HepG2 (cell line): Measurements from ENCODE around the gene IGFLR1. TPM values are rescaled to one million over a fixed set of nuclear protein-coding genes. Genes with fewer than 3 reads are reported as not detected.

Experiments
- DMAP1 ChIP-seq: IDR thresholded peaks from 2 replicates; pipeline ENCODE4 v1.6.1; 2016
- DRAP1 ChIP-seq: IDR thresholded peaks from 2 replicates; pipeline ENCODE4 v1.6.1; 2016; ENCODE audit warnings: missing genetic modification reagents, missing compliant biosample characterization
- FOXA3 ChIP-seq: IDR thresholded peaks from 2 replicates; pipeline ENCODE4 v1.6.1; 2016; ENCODE audit warnings: missing genetic modification reagents, missing compliant biosample characterization
- HOXD1 ChIP-seq: sonication (generic); formaldehyde crosslinking; IDR thresholded peaks from 2 replicates; pipeline ENCODE4 v1.5.0; 2020; ENCODE audit warnings: missing genetic modification reagents
- KDM3A ChIP-seq: IDR thresholded peaks from 2 replicates; pipeline ENCODE4 v1.6.1; 2018; ENCODE audit warnings: low read depth, missing compliant biosample characterization
- NPAS2 ChIP-seq: sonication (generic); formaldehyde crosslinking; IDR thresholded peaks from 2 replicates; pipeline ENCODE4 v1.8.0; 2022; ENCODE audit warnings: mild to moderate bottlenecking, missing genetic modification reagents, borderline replicate concordance
- NR1H2 ChIP-seq: sonication (generic); formaldehyde crosslinking; IDR thresholded peaks from 2 replicates; pipeline ENCODE4 v1.8.1; 2022; ENCODE audit warnings: low read depth, missing genetic modification reagents, borderline replicate concordance
- PITX1 ChIP-seq: sonication (generic); formaldehyde crosslinking; IDR thresholded peaks from 2 replicates; pipeline ENCODE4 v1.5.1; 2020; ENCODE audit warnings: mild to moderate bottlenecking, missing genetic modification reagents
- SNAPC5 ChIP-seq: sonication (generic); formaldehyde crosslinking; IDR thresholded peaks from 2 replicates; pipeline ENCODE4 v1.8.1; 2023; ENCODE audit warnings: mild to moderate bottlenecking, missing genetic modification reagents, borderline replicate concordance
- SPEN ChIP-seq: sonication (generic); formaldehyde crosslinking; IDR thresholded peaks from 2 replicates; pipeline ENCODE4 v1.5.1; 2020; ENCODE audit warnings: low read depth, mild to moderate bottlenecking, missing genetic modification reagents
- TBX2 ChIP-seq: sonication (generic); formaldehyde crosslinking; IDR thresholded peaks from 2 replicates; pipeline ENCODE4 v1.5.0; 2020; ENCODE audit warnings: missing genetic modification reagents, mild to moderate bottlenecking, borderline replicate concordance
- ZBTB46 ChIP-seq: sonication (generic); formaldehyde crosslinking; IDR thresholded peaks from 2 replicates; pipeline ENCODE4 v1.4.0; 2020; ENCODE audit warnings: mild to moderate bottlenecking, missing genetic modification reagents, borderline replicate concordance
- ZFY ChIP-seq: sonication (generic); formaldehyde crosslinking; IDR thresholded peaks from 2 replicates; pipeline ENCODE4 v1.4.0; 2020; ENCODE audit warnings: missing genetic modification reagents
- ZNF12 ChIP-seq: sonication (generic); formaldehyde crosslinking; IDR thresholded peaks from 2 replicates; pipeline ENCODE4 v1.5.0; 2020; ENCODE audit warnings: missing genetic modification reagents
- ZNF121 ChIP-seq: sonication (generic); formaldehyde crosslinking; IDR thresholded peaks from 2 replicates; pipeline ENCODE4 v1.5.0; 2020; ENCODE audit warnings: mild to moderate bottlenecking, missing genetic modification reagents
- ZNF207 ChIP-seq: fragments of 450-650 bp; IDR thresholded peaks from 2 replicates; pipeline ENCODE4 v1.6.1; 2016; ENCODE audit warnings: antibody characterized with exemption, borderline replicate concordance
- ZNF264 ChIP-seq: sonication (generic); formaldehyde crosslinking; IDR thresholded peaks from 2 replicates; pipeline ENCODE4 v1.4.0; 2020; ENCODE audit warnings: missing genetic modification reagents
- ZNF335 ChIP-seq: sonication (generic); formaldehyde crosslinking; IDR thresholded peaks from 2 replicates; pipeline ENCODE4 v1.4.0; 2020; ENCODE audit warnings: missing genetic modification reagents
- ZNF343 ChIP-seq: sonication (generic); formaldehyde crosslinking; IDR thresholded peaks from 2 replicates; pipeline ENCODE4 v1.4.0; 2020; ENCODE audit warnings: mild to moderate bottlenecking, missing genetic modification reagents
- ZNF430 ChIP-seq: sonication (generic); formaldehyde crosslinking; IDR thresholded peaks from 2 replicates; pipeline ENCODE4 v1.9.0; 2021; ENCODE audit warnings: mild to moderate bottlenecking, missing genetic modification reagents
- ZNF432 ChIP-seq: sonication (generic); formaldehyde crosslinking; IDR thresholded peaks from 2 replicates; pipeline ENCODE4 v1.5.0; 2020; ENCODE audit warnings: missing genetic modification reagents, mild to moderate bottlenecking, borderline replicate concordance
- ZNF572 ChIP-seq: sonication (generic); formaldehyde crosslinking; IDR thresholded peaks from 2 replicates; pipeline ENCODE4 v1.5.1; 2020; ENCODE audit warnings: mild to moderate bottlenecking, missing genetic modification reagents
- ZNF75D ChIP-seq: sonication (generic); formaldehyde crosslinking; IDR thresholded peaks from 2 replicates; pipeline ENCODE4 v1.8.1; 2023; ENCODE audit warnings: missing genetic modification reagents, mild to moderate bottlenecking, borderline replicate concordance
- polyA plus RNA-seq, 8 experiments: library from polyadenylated mRNA; depleted of rRNA in 3 of 8; stranded (reverse) in 7 of 8; unstranded in 1 of 8; fragments of >200 nt; fragmentation: Illumina TruSeq in 4 of 8; extraction: Trizol in 4 of 8; gene quantifications; 2 replicates each; pipeline versions ENCODE4 v1.2.1 to v1.2.3, GENCODE V29; 2011 to 2016; ENCODE audit warnings: low read depth in 4 of 8, missing spikeins in 1 of 8, mixed read lengths in 1 of 8; ENCODE audit not compliant: insufficient read depth in 1 of 8
- total RNA-seq, 5 experiments: library from RNA; depleted of rRNA; stranded (reverse); fragments of >200 nt; fragmentation: Illumina TruSeq; extraction: Trizol; gene quantifications; 2 replicates each; pipeline ENCODE4 v1.2.3, GENCODE V29; 2016; ENCODE audit warnings: low read depth in 1 of 5
- TF ChIP-seq, protein P1 (sequence below), 2 experiments: sonication (generic) in 1 of 2; formaldehyde crosslinking in 1 of 2; IDR thresholded peaks; 2 replicates each; pipeline versions ENCODE4 v1.4.0 to v1.6.1; 2016 to 2020; ENCODE audit warnings: borderline replicate concordance in 1 of 2, low read depth in 1 of 2, mild to moderate bottlenecking in 1 of 2, missing genetic modification reagents in 1 of 2

The IGFLR1 gene
- total and polyA plus RNA-seq, 2 of the 13 experiments (the other 11 are each of a cell fraction or from before 2014, with no cell fraction given): 5.4 to 8.9 TPM

GRCh38 chr19:35717665-35718344 is 24.4 kb downstream of the IGFLR1 start, which contains the start of gene KMT2B (continued):
- TF ChIP-seq SNAPC5 (CRISPR knock-in tag): no peak
- TF ChIP-seq ZNF207: no peak
- no peak for TF ChIP-seq ZNF12 (CRISPR knock-in tag)
- no peak for TF ChIP-seq ZNF335 (CRISPR knock-in tag)
- TF ChIP-seq ZFY (CRISPR knock-in tag): peak; percentile 12
- TF ChIP-seq DMAP1 (CRISPR knock-in tag): no peak
- no peak for TF ChIP-seq ZNF75D (CRISPR knock-in tag)
- TF ChIP-seq KDM3A (CRISPR knock-in tag): no peak
- TF ChIP-seq ZNF432 (CRISPR knock-in tag): no peak
- 0 out of 2 replicates have a peak, but pooled peaks have one; percentile 13 for TF ChIP-seq HOXD1
- no peak for TF ChIP-seq NPAS2
- 0 out of 2 replicates have a peak, but pooled peaks have one; percentile 2 for TF ChIP-seq TBX2 (CRISPR knock-in tag)
- no peak; the same call in 1 of the 2 replicates for TF ChIP-seq ZNF264 (CRISPR knock-in tag)
- TF ChIP-seq SPEN (CRISPR knock-in tag): no peak
- TF ChIP-seq ZNF572 (CRISPR knock-in tag): no peak
- no peak for TF ChIP-seq ZNF430
- TF ChIP-seq PITX1 (CRISPR knock-in tag): no peak
- TF ChIP-seq, protein P1, sequence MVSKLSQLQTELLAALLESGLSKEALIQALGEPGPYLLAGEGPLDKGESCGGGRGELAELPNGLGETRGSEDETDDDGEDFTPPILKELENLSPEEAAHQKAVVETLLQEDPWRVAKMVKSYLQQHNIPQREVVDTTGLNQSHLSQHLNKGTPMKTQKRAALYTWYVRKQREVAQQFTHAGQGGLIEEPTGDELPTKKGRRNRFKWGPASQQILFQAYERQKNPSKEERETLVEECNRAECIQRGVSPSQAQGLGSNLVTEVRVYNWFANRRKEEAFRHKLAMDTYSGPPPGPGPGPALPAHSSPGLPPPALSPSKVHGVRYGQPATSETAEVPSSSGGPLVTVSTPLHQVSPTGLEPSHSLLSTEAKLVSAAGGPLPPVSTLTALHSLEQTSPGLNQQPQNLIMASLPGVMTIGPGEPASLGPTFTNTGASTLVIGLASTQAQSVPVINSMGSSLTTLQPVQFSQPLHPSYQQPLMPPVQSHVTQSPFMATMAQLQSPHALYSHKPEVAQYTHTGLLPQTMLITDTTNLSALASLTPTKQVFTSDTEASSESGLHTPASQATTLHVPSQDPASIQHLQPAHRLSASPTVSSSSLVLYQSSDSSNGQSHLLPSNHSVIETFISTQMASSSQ (IDR thresholded peaks at IDR 0.05; ENCODE audit: low read depth): no peak; the same call in 1 of the 2 replicates
- TF ChIP-seq, protein P1 (CRISPR knock-in tag; IDR thresholded peaks at IDR 0.05; ENCODE audit: borderline replicate concordance): no peak; the same call in 1 of the 2 replicates
- TF ChIP-seq ZNF121 (CRISPR knock-in tag): no peak
- TF ChIP-seq ZNF343: no peak
- TF ChIP-seq ZBTB46 (CRISPR knock-in tag): no peak
- TF ChIP-seq NR1H2 (CRISPR knock-in tag): no peak
- TF ChIP-seq FOXA3 (CRISPR knock-in tag): no peak
- TF ChIP-seq DRAP1 (CRISPR knock-in tag): no peak
